ENCODE measurements around the gene FBXW9. TPM values are rescaled to one million over a fixed set of nuclear protein-coding genes. Genes with fewer than 3 reads are reported as not detected.

The FBXW9 gene
- total RNA-seq, 1 donor from 2014 or later, result 4.0 TPM

GRCh38 chr19:12705654-12706331 lies 9.4 kb upstream of the FBXW9 start:
- Histone ChIP-seq H3K9ac (no peak overlapping the region), H3K79me2 (ENCODE audit: low read depth) (peaks cover 6% of the 10 kb centered on the region), H3K9me3 (ENCODE audit: low read depth) (no peaks in the 10 kb centered on the region), H3K4me1 (peaks cover 10% of the 10 kb centered on the region), H3K36me3 (peaks cover 4% of the 10 kb centered on the region), H3F3A (ENCODE audit: low read depth) (peaks cover 37% of the 10 kb centered on the region), H4K20me1 (ENCODE audit: low read depth) (no peaks in the 10 kb centered on the region), H3K27me3 (no peaks in the 10 kb centered on the region), H2AFZ (replicated peaks) (no peak overlapping the region), H3K27ac (no peak overlapping the region), H3K4me3 (no peak overlapping the region), H3K4me2 (no peak overlapping the region)
- DNase-seq (ENCODE audit: low spot score), result no peak
- Mint-ChIP-seq H3K36me3 (peaks cover 21% of the 10 kb centered on the region), H3K27me3 (ENCODE audit: insufficient read depth, low read depth) (no peaks in the 10 kb centered on the region), H3K27ac (no peak overlapping the region), H3K9me3 (no peaks in the 10 kb centered on the region), H3K4me3 (no peak overlapping the region), H3K4me1 (peaks cover 5% of the 10 kb centered on the region)
- TF ChIP-seq EZH2 (IDR thresholded peaks at IDR 0.05), result no peak
- TF ChIP-seq CTCF (IDR thresholded peaks at IDR 0.05), result no peak
- TF ChIP-seq EZH2phosphoT487 (IDR thresholded peaks at IDR 0.05), result no peak

DNA sequence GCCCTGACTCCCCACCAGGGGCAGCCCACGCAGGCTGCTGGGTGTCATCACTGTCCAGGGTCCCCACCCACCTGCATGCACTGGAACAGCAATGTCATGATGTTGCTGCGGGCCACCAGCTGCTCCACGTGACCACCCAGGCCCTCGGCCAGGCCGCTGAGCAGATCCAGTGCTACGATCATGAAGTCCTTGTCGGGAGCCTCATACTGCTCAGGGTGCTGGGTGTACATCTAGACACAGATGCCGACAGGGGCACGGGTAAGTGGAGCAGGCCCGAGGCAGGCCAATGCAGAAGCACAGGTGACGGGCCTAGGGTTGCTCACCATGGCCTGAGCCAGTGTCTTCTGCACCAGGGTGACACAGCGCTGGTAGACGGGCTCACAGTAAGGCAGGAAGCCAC lies 8.7 kb upstream of the FBXW9 start:
- peaks cover 4% of the 10 kb centered on the region for H3K36me3 ChIP-seq
- no peaks in the 10 kb centered on the region for H4K20me1 ChIP-seq (ENCODE audit: low read depth)
- Mint-ChIP-seq H3K9me3 (no peaks in the 10 kb centered on the region), H3K4me1 (peaks cover 5% of the 10 kb centered on the region), H3K36me3 (peaks cover 18% of the 10 kb centered on the region), H3K27me3 (ENCODE audit: insufficient read depth, low read depth) (no peaks in the 10 kb centered on the region), H3K27ac (no peak overlapping the region), H3K4me3 (no peak overlapping the region)
- DNase-seq (ENCODE audit: low spot score), result no peak
- peaks cover 6% of the 10 kb centered on the region for H3K79me2 ChIP-seq (ENCODE audit: low read depth)
- H3K4me3 ChIP-seq, result no peak overlapping the region
- peaks cover 10% of the 10 kb centered on the region for H3K4me1 ChIP-seq
- H3K27ac ChIP-seq, result peak overlapping the region; percentile 29
- TF ChIP-seq EZH2phosphoT487 (IDR thresholded peaks at IDR 0.05) (no peak), CTCF (IDR thresholded peaks at IDR 0.05) (no peak), EZH2 (IDR thresholded peaks at IDR 0.05) (no peak)
- no peaks in the 10 kb centered on the region for H3K27me3 ChIP-seq
- H3F3A ChIP-seq (ENCODE audit: low read depth), result peaks cover 39% of the 10 kb centered on the region
- H2AFZ ChIP-seq (replicated peaks), result no peak overlapping the region
- H3K4me2 ChIP-seq, result no peak overlapping the region
- no peak overlapping the region for H3K9ac ChIP-seq
- no peaks in the 10 kb centered on the region for H3K9me3 ChIP-seq (ENCODE audit: low read depth)

DNA sequence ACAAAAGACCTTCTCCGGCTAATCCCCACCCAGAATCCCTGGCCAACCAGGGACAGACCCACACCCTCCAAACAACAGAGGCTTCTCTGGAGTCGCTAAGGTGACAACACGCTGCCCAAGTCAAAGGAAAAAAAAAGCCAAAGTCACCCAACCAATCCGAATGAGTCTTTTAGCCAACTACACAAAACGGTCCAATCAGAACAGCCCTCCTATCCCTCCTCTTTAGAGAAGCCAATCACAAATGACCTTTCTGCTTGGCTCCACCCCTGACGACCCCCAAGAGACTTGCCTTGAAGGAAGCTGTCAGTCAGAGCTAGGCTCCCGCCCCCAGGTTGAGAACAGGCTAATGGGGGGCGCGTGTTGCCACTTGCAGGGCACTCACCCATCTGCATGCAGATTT lies 6.6 kb upstream of the FBXW9 start:
- Mint-ChIP-seq H3K9me3 (no peaks in the 10 kb centered on the region), H3K4me3 (peak overlapping the region; percentile 9), H3K36me3 (peaks cover 19% of the 10 kb centered on the region), H3K4me1 (peaks cover 7% of the 10 kb centered on the region), H3K27ac (peak overlapping the region; percentile 87), H3K27me3 (ENCODE audit: insufficient read depth, low read depth) (peaks cover 2% of the 10 kb centered on the region)
- H3K79me2 ChIP-seq (ENCODE audit: low read depth), result peaks cover 6% of the 10 kb centered on the region
- no peak overlapping the region for H3K9ac ChIP-seq
- no peak overlapping the region for H3K4me3 ChIP-seq
- no peaks in the 10 kb centered on the region for H4K20me1 ChIP-seq (ENCODE audit: low read depth)
- no peaks in the 10 kb centered on the region for H3K9me3 ChIP-seq (ENCODE audit: low read depth)
- peaks cover 10% of the 10 kb centered on the region for H3K4me1 ChIP-seq
- H2AFZ ChIP-seq (replicated peaks), result no peak overlapping the region
- no peaks in the 10 kb centered on the region for H3K36me3 ChIP-seq
- DNase-seq (ENCODE audit: low spot score), result peak; percentile 91
- H3K27me3 ChIP-seq, result no peaks in the 10 kb centered on the region
- peaks cover 56% of the 10 kb centered on the region for H3F3A ChIP-seq (ENCODE audit: low read depth)
- peak overlapping the region; percentile 53 for H3K27ac ChIP-seq
- peak overlapping the region; percentile 31 for H3K4me2 ChIP-seq
- TF ChIP-seq CTCF (IDR thresholded peaks at IDR 0.05) (no peak), EZH2 (IDR thresholded peaks at IDR 0.05) (no peak), EZH2phosphoT487 (IDR thresholded peaks at IDR 0.05) (no peak)

Measured in neural progenitor cell (in vitro differentiated cells).